Gastrocnemius medialis (tissue), 4 donors: ENCODE results near the gene B4GALT5. TPM values are rescaled to one million over a fixed set of nuclear protein-coding genes. Genes with fewer than 3 reads are reported as not detected.

Experiments
- ATAC-seq, 2 donors: fragments of 150-250 bp; one replicate each; pipeline ENCODE4 v1.9.1; 2016
- DNase-seq, 2 donors: peaks; one replicate each; pipeline ENCODE4 v3.0.0-alpha.2; 2019
- H3K27ac ChIP-seq, 4 donors: fragments of 200-600 bp; sonication (generic); 1 replicate in 1 of 4; 2 replicates in 3 of 4; pipeline ENCODE4 v1.5.1; 2016 to 2018; ENCODE audit warnings: mild to moderate bottlenecking in 2 of 4, moderate library complexity in 1 of 4
- H3K27me3 ChIP-seq, 3 donors: fragments of 200-600 bp; sonication (generic) in 2 of 3; 1 replicate in 1 of 3; 2 replicates in 2 of 3; pipeline versions ENCODE4 v1.5.1 to v1.6.0; 2016 to 2019; ENCODE audit warnings: mild to moderate bottlenecking in 1 of 3, moderate library complexity in 1 of 3
- H3K36me3 ChIP-seq, 2 donors: fragments of 200-600 bp; sonication (generic) in 1 of 2; one replicate each; pipeline ENCODE4 v1.5.1; 2017 to 2018
- H3K4me1 ChIP-seq, 2 donors: fragments of 200-600 bp; sonication (generic) in 1 of 2; one replicate each; pipeline ENCODE4 v1.5.1; 2016 to 2017; ENCODE audit warnings: mild to moderate bottlenecking in 2 of 2
- H3K4me3 ChIP-seq, 4 donors: fragments of 200-600 bp; sonication (generic) in 3 of 4; 1 replicate in 1 of 4; 2 replicates in 3 of 4; pipeline ENCODE4 v1.5.1; 2016 to 2019; ENCODE audit warnings: mild to moderate bottlenecking in 2 of 4
- H3K9me3 ChIP-seq, 3 donors: fragments of 200-600 bp; sonication (generic) in 2 of 3; 1 replicate in 1 of 3; 2 replicates in 2 of 3; pipeline ENCODE4 v1.5.1; 2016 to 2019
- CTCF ChIP-seq, 5 experiments: fragments of 450-650 bp in 3 of 5; fragments of 200-600 bp in 2 of 5; sonication (generic) in 2 of 5; IDR thresholded peaks in 4 of 5; conservative IDR thresholded peaks in 1 of 5; 1 replicate in 4 of 5; 2 replicates in 1 of 5; pipeline ENCODE4 v1.5.1; 2016 to 2019; ENCODE audit warnings: antibody characterized with exemption in 5 of 5, mild to moderate bottlenecking in 3 of 5, moderate library complexity in 3 of 5
- POLR2A ChIP-seq, 2 donors: fragments of 450-650 bp; IDR thresholded peaks; one replicate each; pipeline ENCODE4 v1.6.1; 2017; ENCODE audit warnings: antibody characterized with exemption in 2 of 2, mild to moderate bottlenecking in 2 of 2, moderate library complexity in 2 of 2
- in situ Hi-C, 4 donors: fragments of 200-750 bp; cut with MboI; loops; one replicate each; pipeline versions ENCODE4 v1.15.0 to v1.8.0; 2017; ENCODE audit warnings: low sequenced_read_pairs in 4 of 4
- intact Hi-C: fragments of 100-400 bp; cut with DNase I; formaldehyde crosslinking; loops from one replicate; pipeline ENCODE4 v1.15.1; 2023; ENCODE audit warnings: low total_unique reads
- total RNA-seq, 4 donors: library from RNA; depleted of rRNA; stranded (reverse); fragments of >200 nt; gene quantifications; one replicate each; pipeline versions ENCODE4 v1.1.0 to v1.2.3, GENCODE V29; 2016

The B4GALT5 gene
- total RNA-seq, 4 donors from 2014 or later: 27.6 to 75.2 (median 56.4) TPM

GRCh38 chr20:49705358-49705757, 8.3 kb downstream of the B4GALT5 start:
- TF ChIP-seq POLR2A (IDR thresholded peaks at IDR 0.05): no peak
- TF ChIP-seq CTCF (IDR thresholded peaks at IDR 0.05 in 4 of 5, conservative IDR thresholded peaks at IDR 0.05 in 1 of 5): no peak
- DNase-seq: no peak
- Histone ChIP-seq H3K4me1 (peaks cover 59 to 69% of the 10 kb centered on the region in 2 donors), H3K4me3 (no peak overlapping the region), H3K9me3 (no peaks in the 10 kb centered on the region), H3K36me3 (no peaks in the 10 kb centered on the region), H3K27ac (peak overlapping the region; percentile 43 to 99 (median 82)), H3K27me3 (no peaks in the 10 kb centered on the region)
- intact Hi-C loops (no loop called here), in situ Hi-C loops (no loop called here)
- no peak for ATAC-seq

- Histone ChIP-seq H3K9me3 (no peaks in the 10 kb centered on the region), H3K4me1 (peaks cover 61 to 69% of the 10 kb centered on the region in 2 donors), H3K27me3 (no peaks in the 10 kb centered on the region), H3K27ac (peak overlapping the region; percentile 43 to 99 (median 82)), H3K36me3 (no peaks in the 10 kb centered on the region), H3K4me3 (no peak overlapping the region)
- DNase-seq (no peak), ATAC-seq (no peak)
- no peak for TF ChIP-seq POLR2A (IDR thresholded peaks at IDR 0.05)
- TF ChIP-seq CTCF (IDR thresholded peaks at IDR 0.05 in 4 of 5, conservative IDR thresholded peaks at IDR 0.05 in 1 of 5): no peak
- intact Hi-C loops (no loop called here), in situ Hi-C loops (no loop called here)
Observed at GRCh38 chr20:49704932-49705336, 8.7 kb downstream of the B4GALT5 start.

- TF ChIP-seq CTCF (IDR thresholded peaks at IDR 0.05 in 4 of 5, conservative IDR thresholded peaks at IDR 0.05 in 1 of 5) (no peak), POLR2A (IDR thresholded peaks at IDR 0.05) (no peak)
- Histone ChIP-seq H3K4me3 (no peak overlapping the region), H3K27ac (peak overlapping the region; percentile 27 to 85 (median 68)), H3K4me1 (peaks cover 63 to 76% of the 10 kb centered on the region in 2 donors), H3K36me3 (no peaks in the 10 kb centered on the region), H3K27me3 (no peaks in the 10 kb centered on the region), H3K9me3 (no peaks in the 10 kb centered on the region)
- ATAC-seq (no peak), DNase-seq (no peak)
- in situ Hi-C loops (no loop called here), intact Hi-C loops (no loop called here)
Observed at GRCh38 chr20:49701916-49702315, 11.8 kb downstream of the B4GALT5 start.

DNA sequence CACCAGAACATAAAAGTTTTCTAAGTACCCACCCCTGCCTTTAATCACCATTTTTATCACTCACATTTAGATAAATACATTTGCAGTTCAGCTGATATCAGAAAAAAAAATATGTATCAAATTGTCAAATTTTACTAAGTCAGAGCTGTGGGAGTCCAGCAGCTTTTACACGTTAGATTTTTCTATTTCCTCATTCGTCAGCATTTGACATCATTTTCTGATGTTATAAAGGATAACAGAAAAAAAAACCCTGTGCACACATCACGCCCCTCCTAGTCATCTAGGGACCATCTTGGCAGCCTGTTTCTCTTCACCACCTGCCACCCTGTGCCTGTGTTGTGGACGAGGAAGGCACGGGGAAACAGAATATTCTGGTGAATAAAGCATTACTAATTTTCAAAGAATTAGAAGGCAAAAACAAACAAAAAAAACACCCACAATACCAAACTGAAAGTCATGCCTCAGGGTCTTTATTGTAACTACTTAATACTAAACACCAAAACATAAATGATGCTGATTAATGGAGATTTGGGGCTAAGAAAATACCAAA, 12.4 kb downstream of the B4GALT5 start:
- DNase-seq: no peak
- intact Hi-C loops (no loop called here), in situ Hi-C loops (no loop called here)
- no peaks in the 10 kb centered on the region for H3K27me3 ChIP-seq
- TF ChIP-seq CTCF (IDR thresholded peaks at IDR 0.05 in 4 of 5, conservative IDR thresholded peaks at IDR 0.05 in 1 of 5): no peak
- no peak for TF ChIP-seq POLR2A (IDR thresholded peaks at IDR 0.05)
- H3K27ac ChIP-seq: peak overlapping the region; percentile 27 to 85 (median 68)
- peaks cover 63 to 76% of the 10 kb centered on the region in 2 donors for H3K4me1 ChIP-seq
- ATAC-seq: no peak
- H3K36me3 ChIP-seq: no peaks in the 10 kb centered on the region
- H3K4me3 ChIP-seq: no peak overlapping the region
- H3K9me3 ChIP-seq: no peaks in the 10 kb centered on the region
